ENCODE results near the gene PCGF2.

- no peak for TF ChIP-seq CTCF (conservative IDR thresholded peaks at IDR 0.05 in 1 of 2, IDR thresholded peaks at IDR 0.05 in 1 of 2; ENCODE audit: extremely low read depth in 1 of 2, insufficient read depth in 1 of 2, low read depth in 1 of 2, low read length in 2 of 2)
- TF ChIP-seq EZH2 (IDR thresholded peaks at IDR 0.05; ENCODE audit: borderline replicate concordance, low read length) = no peak
Measured at GRCh38 chr17:38791162-38791561, 43.0 kb upstream of the PCGF2 start.

All from mammary epithelial cell (primary cell).